ENCODE data around the gene MED28.

- TF ChIP-seq SNAI2 (CRISPR knock-in tag; IDR thresholded peaks at IDR 0.05) (no peak), ZNF8 (CRISPR knock-in tag; IDR thresholded peaks at IDR 0.05) (no peak), ISL1 (CRISPR knock-in tag; IDR thresholded peaks at IDR 0.05) (no peak), GLIS3 (CRISPR knock-in tag; IDR thresholded peaks at IDR 0.05) (no peak), ZC3H10 (CRISPR knock-in tag; IDR thresholded peaks at IDR 0.05) (no peak), OSR1 (CRISPR knock-in tag; IDR thresholded peaks at IDR 0.05) (no peak)
These were observed 25.1 kb upstream of the MED28 start for GRCh38 chr4:17589355-17589754.

Data from SK-N-SH treated with all-trans-retinoic acid at 6 μM for 48 hours (cell line).